Peyer's patch (tissue), 4 donors: ENCODE data around the gene AGGF1. TPM values are rescaled to one million over a fixed set of nuclear protein-coding genes. Genes with fewer than 3 reads are reported as not detected.

ENCODE experiments used
- DNase-seq, 3 donors: peaks; one replicate each; pipeline ENCODE4 v3.0.0-alpha.2; 2017 to 2019
- H3K27ac ChIP-seq, 4 donors: fragments of 200-600 bp; sonication (generic); one replicate each; pipeline ENCODE4 v1.5.1; 2016 to 2019
- H3K27me3 ChIP-seq, 2 donors: fragments of 200-600 bp; sonication (generic); one replicate each; pipeline ENCODE4 v1.5.1; 2019
- H3K36me3 ChIP-seq, 3 donors: fragments of 200-600 bp; sonication (generic); one replicate each; pipeline ENCODE4 v1.5.1; 2016 to 2019
- H3K4me1 ChIP-seq, 4 donors: fragments of 200-600 bp; sonication (generic); one replicate each; pipeline ENCODE4 v1.5.1; 2016 to 2019
- H3K4me3 ChIP-seq, 4 donors: fragments of 200-600 bp; sonication (generic); 1 replicate in 3 of 4; 2 replicates in 1 of 4; pipeline ENCODE4 v1.5.1; 2016 to 2019; ENCODE audit warnings: mild to moderate bottlenecking in 1 of 4
- H3K9me3 ChIP-seq, 4 donors: fragments of 200-600 bp; sonication (generic); one replicate each; pipeline ENCODE4 v1.5.1; 2016 to 2019; ENCODE audit warnings: mild to moderate bottlenecking in 1 of 4
- POLR2A ChIP-seq, 2 donors: fragments of 450-650 bp; IDR thresholded peaks; one replicate each; pipeline ENCODE4 v1.5.1; 2017; ENCODE audit warnings: antibody characterized with exemption in 2 of 2, mild to moderate bottlenecking in 2 of 2, moderate library complexity in 2 of 2
- total RNA-seq, 4 donors: library from RNA; depleted of rRNA; stranded (reverse); fragments of >200 nt; gene quantifications; one replicate each; pipeline ENCODE4 v1.1.0, GENCODE V29; 2016
- TF ChIP-seq, protein P1 (sequence below), 6 experiments: fragments of 450-650 bp in 4 of 6; fragments of 200-600 bp in 2 of 6; sonication (generic) in 1 of 6; IDR thresholded peaks; one replicate each; pipeline ENCODE4 v1.5.1; 2017 to 2019; ENCODE audit warnings: antibody characterized with exemption in 6 of 6, mild to moderate bottlenecking in 3 of 6, moderate library complexity in 1 of 6

The AGGF1 gene, protein sequence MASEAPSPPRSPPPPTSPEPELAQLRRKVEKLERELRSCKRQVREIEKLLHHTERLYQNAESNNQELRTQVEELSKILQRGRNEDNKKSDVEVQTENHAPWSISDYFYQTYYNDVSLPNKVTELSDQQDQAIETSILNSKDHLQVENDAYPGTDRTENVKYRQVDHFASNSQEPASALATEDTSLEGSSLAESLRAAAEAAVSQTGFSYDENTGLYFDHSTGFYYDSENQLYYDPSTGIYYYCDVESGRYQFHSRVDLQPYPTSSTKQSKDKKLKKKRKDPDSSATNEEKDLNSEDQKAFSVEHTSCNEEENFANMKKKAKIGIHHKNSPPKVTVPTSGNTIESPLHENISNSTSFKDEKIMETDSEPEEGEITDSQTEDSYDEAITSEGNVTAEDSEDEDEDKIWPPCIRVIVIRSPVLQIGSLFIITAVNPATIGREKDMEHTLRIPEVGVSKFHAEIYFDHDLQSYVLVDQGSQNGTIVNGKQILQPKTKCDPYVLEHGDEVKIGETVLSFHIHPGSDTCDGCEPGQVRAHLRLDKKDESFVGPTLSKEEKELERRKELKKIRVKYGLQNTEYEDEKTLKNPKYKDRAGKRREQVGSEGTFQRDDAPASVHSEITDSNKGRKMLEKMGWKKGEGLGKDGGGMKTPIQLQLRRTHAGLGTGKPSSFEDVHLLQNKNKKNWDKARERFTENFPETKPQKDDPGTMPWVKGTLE
- total RNA-seq: 10 to 100 TPM; 45.0 to 52.4 (median 49.6) TPM

DNA sequence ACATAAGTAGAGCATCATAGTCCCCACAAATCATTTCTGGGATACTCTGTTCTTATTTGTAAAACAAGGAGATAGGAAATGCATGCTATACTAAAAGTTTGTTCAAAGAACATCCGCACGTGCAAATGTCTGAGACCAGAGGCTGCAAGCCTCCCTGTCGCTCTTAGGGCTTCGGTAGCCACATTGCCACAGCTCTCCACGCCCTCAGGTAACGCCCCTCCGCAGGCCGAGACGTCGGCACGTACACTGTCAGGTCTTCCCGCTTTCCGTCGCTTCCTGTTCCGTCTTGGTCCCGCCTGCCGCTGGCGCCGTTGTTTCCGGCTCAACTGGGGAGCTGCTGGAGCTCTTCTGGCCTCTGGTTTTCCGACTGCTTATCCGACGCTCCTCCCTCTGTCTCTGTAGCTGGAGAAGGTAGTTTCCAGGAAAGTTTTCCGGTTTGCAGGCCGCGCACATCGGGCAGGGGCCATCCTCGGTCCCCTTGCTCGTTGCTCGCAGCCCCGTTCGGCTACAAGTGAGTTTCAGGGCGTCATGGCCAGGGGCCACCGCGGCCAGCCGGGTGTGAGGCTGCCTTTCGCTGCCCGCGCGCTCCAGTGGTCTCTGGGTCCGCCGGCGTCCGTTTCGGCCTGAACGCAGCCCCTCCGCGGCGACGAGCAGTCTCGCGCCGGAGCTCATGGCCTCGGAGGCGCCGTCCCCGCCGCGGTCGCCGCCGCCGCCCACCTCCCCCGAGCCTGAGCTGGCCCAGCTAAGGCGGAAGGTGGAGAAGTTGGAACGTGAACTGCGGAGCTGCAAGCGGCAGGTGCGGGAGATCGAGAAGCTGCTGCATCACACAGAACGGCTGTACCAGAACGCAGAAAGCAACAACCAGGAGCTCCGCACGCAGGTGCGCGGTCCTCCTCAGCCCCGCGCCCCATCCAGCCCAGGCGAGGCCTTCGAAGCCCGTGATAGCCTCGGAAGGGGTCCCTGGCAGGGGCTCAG lies at the start of gene AGGF1:
Gene AGGF1 (plus strand): TSS at position 308 of the 975 bp plus-strand sequence. CDS start 363 bp downstream, at position 671.
- DNase-seq: peak; percentile 90 to 97 (median 96)
- Histone ChIP-seq H3K4me1 (peaks cover 0 to 17% (median 6%) of the 10 kb centered on the region in 4 donors), H3K36me3 (peaks cover 0 to 7% (median 0%) of the 10 kb centered on the region in 3 donors), H3K27ac (peak within 1 kb of the TSS; percentile 78 to 94 (median 88)), H3K27me3 (no peaks in the 10 kb centered on the region), H3K9me3 (peaks cover 0 to 4% (median 0%) of the 10 kb centered on the region in 4 donors), H3K4me3 (peak within 1 kb of the TSS; percentile 77 to 80 (median 79))
- TF ChIP-seq POLR2A (IDR thresholded peaks at IDR 0.05): peak; percentile 77 to 80
- TF ChIP-seq, protein P1, sequence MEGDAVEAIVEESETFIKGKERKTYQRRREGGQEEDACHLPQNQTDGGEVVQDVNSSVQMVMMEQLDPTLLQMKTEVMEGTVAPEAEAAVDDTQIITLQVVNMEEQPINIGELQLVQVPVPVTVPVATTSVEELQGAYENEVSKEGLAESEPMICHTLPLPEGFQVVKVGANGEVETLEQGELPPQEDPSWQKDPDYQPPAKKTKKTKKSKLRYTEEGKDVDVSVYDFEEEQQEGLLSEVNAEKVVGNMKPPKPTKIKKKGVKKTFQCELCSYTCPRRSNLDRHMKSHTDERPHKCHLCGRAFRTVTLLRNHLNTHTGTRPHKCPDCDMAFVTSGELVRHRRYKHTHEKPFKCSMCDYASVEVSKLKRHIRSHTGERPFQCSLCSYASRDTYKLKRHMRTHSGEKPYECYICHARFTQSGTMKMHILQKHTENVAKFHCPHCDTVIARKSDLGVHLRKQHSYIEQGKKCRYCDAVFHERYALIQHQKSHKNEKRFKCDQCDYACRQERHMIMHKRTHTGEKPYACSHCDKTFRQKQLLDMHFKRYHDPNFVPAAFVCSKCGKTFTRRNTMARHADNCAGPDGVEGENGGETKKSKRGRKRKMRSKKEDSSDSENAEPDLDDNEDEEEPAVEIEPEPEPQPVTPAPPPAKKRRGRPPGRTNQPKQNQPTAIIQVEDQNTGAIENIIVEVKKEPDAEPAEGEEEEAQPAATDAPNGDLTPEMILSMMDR (IDR thresholded peaks at IDR 0.05): no peak

DNA sequence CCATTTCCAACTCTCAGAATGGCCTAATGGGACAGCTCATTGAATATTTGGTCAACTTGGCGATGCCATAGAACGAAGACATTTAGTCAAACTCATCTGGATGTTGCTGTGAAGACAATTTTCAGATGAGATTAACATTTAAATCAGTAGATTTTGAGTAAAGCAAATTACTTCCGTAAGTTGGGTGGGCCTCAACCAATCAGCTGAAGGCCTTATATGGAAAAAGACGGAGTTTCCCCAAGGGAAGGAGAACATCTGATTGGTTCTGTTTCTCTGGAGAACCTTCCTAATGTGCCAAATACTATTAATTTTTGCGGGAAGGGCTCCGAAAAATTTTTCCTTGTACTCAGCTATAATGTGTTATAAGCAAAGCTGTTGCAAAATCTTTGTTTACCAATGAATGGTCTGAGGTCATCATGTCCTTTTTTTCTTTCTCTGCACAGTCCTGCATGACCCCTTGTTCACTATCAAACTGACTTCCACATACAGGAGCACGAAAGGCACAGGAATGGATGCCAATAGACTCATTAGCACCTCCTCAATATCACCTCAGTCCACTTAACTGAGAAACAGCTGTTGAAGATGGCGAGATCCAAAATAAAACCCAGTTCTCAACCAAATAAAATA lies 49.6 kb upstream of the AGGF1 start:
- TF ChIP-seq, protein P1 (IDR thresholded peaks at IDR 0.05): no peak
- no peak for TF ChIP-seq POLR2A (IDR thresholded peaks at IDR 0.05)
- no peaks in the 10 kb centered on the region for H3K27me3 ChIP-seq
- H3K4me3 ChIP-seq: no peak overlapping the region
- H3K4me1 ChIP-seq: no peaks in the 10 kb centered on the region
- no peak for DNase-seq
- H3K27ac ChIP-seq: no peak overlapping the region
- H3K36me3 ChIP-seq: no peaks in the 10 kb centered on the region
- no peaks in the 10 kb centered on the region for H3K9me3 ChIP-seq

DNA sequence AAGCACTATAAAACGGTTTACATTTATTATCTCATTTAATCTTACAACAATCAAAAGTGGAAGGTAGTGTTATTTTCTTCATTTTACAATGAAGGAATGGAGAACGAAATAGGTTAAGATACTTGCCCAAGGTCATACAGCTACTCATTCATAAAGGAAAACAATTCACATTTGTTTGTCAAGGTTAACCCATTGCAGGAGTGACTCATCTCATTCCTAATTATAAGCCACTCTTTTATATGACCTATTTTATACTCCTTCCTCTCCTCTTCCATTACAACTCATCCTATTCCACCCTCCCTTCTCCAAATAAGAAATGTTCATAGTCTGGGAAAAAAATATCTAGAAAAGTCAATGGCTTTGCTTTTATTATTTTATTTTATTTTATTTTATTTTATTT lies 47.8 kb upstream of the AGGF1 start:
- no peak overlapping the region for H3K4me3 ChIP-seq
- no peak overlapping the region for H3K27ac ChIP-seq
- no peaks in the 10 kb centered on the region for H3K4me1 ChIP-seq
- H3K27me3 ChIP-seq: no peaks in the 10 kb centered on the region
- TF ChIP-seq, protein P1 (IDR thresholded peaks at IDR 0.05): no peak
- no peak for TF ChIP-seq POLR2A (IDR thresholded peaks at IDR 0.05)
- no peak for DNase-seq
- no peaks in the 10 kb centered on the region for H3K36me3 ChIP-seq
- H3K9me3 ChIP-seq: no peaks in the 10 kb centered on the region

DNA sequence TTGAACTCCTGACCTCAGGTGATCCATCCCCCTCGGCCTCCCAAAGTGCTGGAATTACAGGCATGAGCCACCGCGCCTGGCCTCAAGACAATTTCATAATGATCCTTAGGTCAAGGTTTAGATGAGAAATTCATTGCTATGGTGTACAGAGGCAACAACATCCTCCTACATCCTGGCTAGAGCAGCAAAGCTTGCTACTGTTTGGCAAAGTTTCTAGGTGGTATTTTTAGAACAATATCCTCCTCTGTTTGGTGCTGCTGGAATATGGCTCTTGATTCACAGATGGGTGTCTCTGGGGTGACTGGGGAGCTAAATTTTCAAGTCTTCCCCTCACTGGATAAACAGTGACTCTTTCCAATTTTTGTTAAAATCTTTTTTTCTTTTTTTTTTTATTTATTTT lies 46.7 kb upstream of the AGGF1 start:
- no peak overlapping the region for H3K27ac ChIP-seq
- H3K4me3 ChIP-seq: no peak overlapping the region
- DNase-seq: no peak
- H3K9me3 ChIP-seq: no peaks in the 10 kb centered on the region
- TF ChIP-seq, protein P1 (IDR thresholded peaks at IDR 0.05): no peak
- TF ChIP-seq POLR2A (IDR thresholded peaks at IDR 0.05): no peak
- H3K27me3 ChIP-seq: no peaks in the 10 kb centered on the region
- no peaks in the 10 kb centered on the region for H3K4me1 ChIP-seq
- no peaks in the 10 kb centered on the region for H3K36me3 ChIP-seq
